ENCODE measurements around the gene TMEM132C. TPM values are rescaled to one million over a fixed set of nuclear protein-coding genes. Genes with fewer than 3 reads are reported as not detected.

TMEM132C gene
- polyA plus RNA-seq, 1 donor: 1.3 TPM

GRCh38 chr12:128316973-128317526 lies 50.1 kb downstream of the TMEM132C start:
- no peak for DNase-seq
- H3K9me3 ChIP-seq (ENCODE audit: control insufficient read depth, low read depth, low read length): no peaks in the 10 kb centered on the region
- no peak overlapping the region for H3K4me3 ChIP-seq (ENCODE audit: low read length)
- H3K4me1 ChIP-seq (ENCODE audit: control insufficient read depth, insufficient read depth, low read length): no peaks in the 10 kb centered on the region
- 0% methylated on average over 1 of the region's 4 CpGs for WGBS (ENCODE audit: insufficient coverage, low lambda C conversion rate)
- H3K27me3 ChIP-seq (ENCODE audit: control insufficient read depth, insufficient read depth, low read length): no peaks in the 10 kb centered on the region
- H3K27ac ChIP-seq (ENCODE audit: low read length): no peak overlapping the region
- H3K36me3 ChIP-seq (ENCODE audit: control insufficient read depth, insufficient read depth, low read length): no peaks in the 10 kb centered on the region

GRCh38 chr12:128318341-128318740 lies 51.4 kb downstream of the TMEM132C start:
- Histone ChIP-seq H3K27ac (ENCODE audit: low read length) (no peak overlapping the region), H3K4me3 (ENCODE audit: low read length) (no peak overlapping the region), H3K9me3 (ENCODE audit: control insufficient read depth, low read depth, low read length) (no peaks in the 10 kb centered on the region), H3K4me1 (ENCODE audit: control insufficient read depth, insufficient read depth, low read length) (no peaks in the 10 kb centered on the region), H3K36me3 (ENCODE audit: control insufficient read depth, insufficient read depth, low read length) (no peaks in the 10 kb centered on the region), H3K27me3 (ENCODE audit: control insufficient read depth, insufficient read depth, low read length) (no peaks in the 10 kb centered on the region)
- WGBS (ENCODE audit: insufficient coverage, low lambda C conversion rate): no CpG with 5 or more reads among the region's 5 CpGs
- no peak for DNase-seq

- DNase-seq: no peak
- H3K36me3 ChIP-seq (ENCODE audit: control insufficient read depth, insufficient read depth, low read length): no peaks in the 10 kb centered on the region
- no peak overlapping the region for H3K27ac ChIP-seq (ENCODE audit: low read length)
- no peak overlapping the region for H3K4me3 ChIP-seq (ENCODE audit: low read length)
- H3K4me1 ChIP-seq (ENCODE audit: control insufficient read depth, insufficient read depth, low read length): no peaks in the 10 kb centered on the region
- H3K27me3 ChIP-seq (ENCODE audit: control insufficient read depth, insufficient read depth, low read length): no peaks in the 10 kb centered on the region
- no peaks in the 10 kb centered on the region for H3K9me3 ChIP-seq (ENCODE audit: control insufficient read depth, low read depth, low read length)
- WGBS (ENCODE audit: insufficient coverage, low lambda C conversion rate): no CpG with 5 or more reads among the region's 2 CpGs
Observed at GRCh38 chr12:128318946-128319345, 52.0 kb downstream of the TMEM132C start.

- Histone ChIP-seq H3K27me3 (ENCODE audit: control insufficient read depth, insufficient read depth, low read length) (no peaks in the 10 kb centered on the region), H3K4me3 (ENCODE audit: low read length) (no peak overlapping the region), H3K4me1 (ENCODE audit: control insufficient read depth, insufficient read depth, low read length) (no peaks in the 10 kb centered on the region), H3K9me3 (ENCODE audit: control insufficient read depth, low read depth, low read length) (no peaks in the 10 kb centered on the region), H3K27ac (ENCODE audit: low read length) (no peak overlapping the region), H3K36me3 (ENCODE audit: control insufficient read depth, insufficient read depth, low read length) (no peaks in the 10 kb centered on the region)
- no CpG with 5 or more reads among the region's 5 CpGs for WGBS (ENCODE audit: insufficient coverage, low lambda C conversion rate)
- DNase-seq: no peak
Observed at GRCh38 chr12:128322341-128322740, 55.4 kb downstream of the TMEM132C start.

- no peak overlapping the region for H3K4me3 ChIP-seq (ENCODE audit: low read length)
- no peaks in the 10 kb centered on the region for H3K9me3 ChIP-seq (ENCODE audit: control insufficient read depth, low read depth, low read length)
- H3K36me3 ChIP-seq (ENCODE audit: control insufficient read depth, insufficient read depth, low read length): no peaks in the 10 kb centered on the region
- no peaks in the 10 kb centered on the region for H3K4me1 ChIP-seq (ENCODE audit: control insufficient read depth, insufficient read depth, low read length)
- no peak overlapping the region for H3K27ac ChIP-seq (ENCODE audit: low read length)
- no peaks in the 10 kb centered on the region for H3K27me3 ChIP-seq (ENCODE audit: control insufficient read depth, insufficient read depth, low read length)
- no peak for DNase-seq
- WGBS (ENCODE audit: insufficient coverage, low lambda C conversion rate): no CpG with 5 or more reads among the region's 20 CpGs
Observed at GRCh38 chr12:128323145-128323920, 56.4 kb downstream of the TMEM132C start.

- WGBS (ENCODE audit: insufficient coverage, low lambda C conversion rate): 100% methylated on average over 1 of the region's 12 CpGs
- H3K27ac ChIP-seq (ENCODE audit: low read length): no peak overlapping the region
Observed at GRCh38 chr12:128325646-128326045, 58.7 kb downstream of the TMEM132C start.

GRCh38 chr12:128326406-128326805 lies 59.4 kb downstream of the TMEM132C start:
- WGBS (ENCODE audit: insufficient coverage, low lambda C conversion rate): no CpG with 5 or more reads among the region's 7 CpGs
- no peak for DNase-seq
- Histone ChIP-seq H3K4me1 (ENCODE audit: control insufficient read depth, insufficient read depth, low read length) (no peaks in the 10 kb centered on the region), H3K27me3 (ENCODE audit: control insufficient read depth, insufficient read depth, low read length) (no peaks in the 10 kb centered on the region), H3K4me3 (ENCODE audit: low read length) (no peak overlapping the region), H3K27ac (ENCODE audit: low read length) (no peak overlapping the region), H3K36me3 (ENCODE audit: control insufficient read depth, insufficient read depth, low read length) (no peaks in the 10 kb centered on the region), H3K9me3 (ENCODE audit: control insufficient read depth, low read depth, low read length) (no peaks in the 10 kb centered on the region)

More at GRCh38 chr12:128325646-128326045, 58.7 kb downstream of the TMEM132C start:
- Histone ChIP-seq H3K4me1 (ENCODE audit: control insufficient read depth, insufficient read depth, low read length) (no peaks in the 10 kb centered on the region), H3K27me3 (ENCODE audit: control insufficient read depth, insufficient read depth, low read length) (no peaks in the 10 kb centered on the region), H3K36me3 (ENCODE audit: control insufficient read depth, insufficient read depth, low read length) (no peaks in the 10 kb centered on the region), H3K9me3 (ENCODE audit: control insufficient read depth, low read depth, low read length) (no peaks in the 10 kb centered on the region), H3K4me3 (ENCODE audit: low read length) (no peak overlapping the region)
- no peak for DNase-seq

GRCh38 chr12:128328961-128329360 lies 62.0 kb downstream of the TMEM132C start:
- H3K9me3 ChIP-seq (ENCODE audit: control insufficient read depth, low read depth, low read length): peaks cover 12% of the 10 kb centered on the region
- 58% methylated on average over 2 of the region's 8 CpGs for WGBS (ENCODE audit: insufficient coverage, low lambda C conversion rate)
- H3K36me3 ChIP-seq (ENCODE audit: control insufficient read depth, insufficient read depth, low read length): no peaks in the 10 kb centered on the region
- no peaks in the 10 kb centered on the region for H3K4me1 ChIP-seq (ENCODE audit: control insufficient read depth, insufficient read depth, low read length)
- H3K27me3 ChIP-seq (ENCODE audit: control insufficient read depth, insufficient read depth, low read length): no peaks in the 10 kb centered on the region
- no peak overlapping the region for H3K27ac ChIP-seq (ENCODE audit: low read length)
- DNase-seq: no peak
- no peak overlapping the region for H3K4me3 ChIP-seq (ENCODE audit: low read length)

GRCh38 chr12:128336204-128337070 lies 69.5 kb downstream of the TMEM132C start:
- no peak overlapping the region for H3K27ac ChIP-seq (ENCODE audit: low read length)

GRCh38 chr12:128337071-128337345 lies 70.0 kb downstream of the TMEM132C start:
- 38% methylated on average over 1 of the region's 4 CpGs for WGBS (ENCODE audit: insufficient coverage, low lambda C conversion rate)
- Histone ChIP-seq H3K4me3 (ENCODE audit: low read length) (no peak overlapping the region), H3K27ac (ENCODE audit: low read length) (no peak overlapping the region), H3K9me3 (ENCODE audit: control insufficient read depth, low read depth, low read length) (peaks cover 13% of the 10 kb centered on the region), H3K4me1 (ENCODE audit: control insufficient read depth, insufficient read depth, low read length) (no peaks in the 10 kb centered on the region), H3K36me3 (ENCODE audit: control insufficient read depth, insufficient read depth, low read length) (no peaks in the 10 kb centered on the region), H3K27me3 (ENCODE audit: control insufficient read depth, insufficient read depth, low read length) (no peaks in the 10 kb centered on the region)
- DNase-seq: no peak

More at GRCh38 chr12:128336204-128337070, 69.5 kb downstream of the TMEM132C start:
- 100% methylated on average over 1 of the region's 3 CpGs for WGBS (ENCODE audit: insufficient coverage, low lambda C conversion rate)
- no peaks in the 10 kb centered on the region for H3K27me3 ChIP-seq (ENCODE audit: control insufficient read depth, insufficient read depth, low read length)
- DNase-seq: no peak
- no peak overlapping the region for H3K4me3 ChIP-seq (ENCODE audit: low read length)
- peaks cover 13% of the 10 kb centered on the region for H3K9me3 ChIP-seq (ENCODE audit: control insufficient read depth, low read depth, low read length)
- no peaks in the 10 kb centered on the region for H3K36me3 ChIP-seq (ENCODE audit: control insufficient read depth, insufficient read depth, low read length)
- H3K4me1 ChIP-seq (ENCODE audit: control insufficient read depth, insufficient read depth, low read length): no peaks in the 10 kb centered on the region

Data from large intestine (tissue), 3 donors.